Measurements from ENCODE around the gene NDRG3.
"Not testable (repeated sequence)": the region's sequence is repeated elsewhere in the genome, so short reads cannot be mapped to it uniquely, and the experiment has no call there.

The NDRG3 gene

GRCh38 chr20:36686944-36687343, 58.9 kb downstream of the NDRG3 start:
- DNase-seq, result no peak

- no peak for DNase-seq
Measured at GRCh38 chr20:36686504-36686903, 59.4 kb downstream of the NDRG3 start.

GRCh38 chr20:36684747-36685146, 61.1 kb downstream of the NDRG3 start:
- no peak for DNase-seq

GRCh38 chr20:36682311-36682710, 63.6 kb downstream of the NDRG3 start:
- no peak for DNase-seq

- DNase-seq, result no peak
Measured at GRCh38 chr20:36677422-36677771, 68.5 kb downstream of the NDRG3 start.

- no peak for DNase-seq
Measured at GRCh38 chr20:36676701-36677421, 69.0 kb downstream of the NDRG3 start.

- not testable (repeated sequence) for DNase-seq
Measured at GRCh38 chr20:36675545-36675944, 70.3 kb downstream of the NDRG3 start.

- no peak for DNase-seq
Measured at GRCh38 chr20:36672991-36673390, 72.9 kb downstream of the NDRG3 start.

GRCh38 chr20:36670665-36671357, 75.1 kb downstream of the NDRG3 start:
- DNase-seq, result no peak

- DNase-seq, result no peak
Measured at GRCh38 chr20:36666181-36666740, 79.6 kb downstream of the NDRG3 start.

- no peak for DNase-seq
Measured at GRCh38 chr20:36663031-36663430, 82.9 kb downstream of the NDRG3 start.

GRCh38 chr20:36658300-36658699, 87.6 kb downstream of the NDRG3 start:
- DNase-seq, result no peak

GRCh38 chr20:36656733-36657132, 89.2 kb downstream of the NDRG3 start:
- no peak for DNase-seq

GRCh38 chr20:36655004-36655403, 90.9 kb downstream of the NDRG3 start:
- DNase-seq, result no peak

GRCh38 chr20:36654506-36654905, 91.4 kb downstream of the NDRG3 start:
- DNase-seq, result no peak

GRCh38 chr20:36653456-36653855, 92.4 kb downstream of the NDRG3 start:
- no peak for DNase-seq

- no peak for DNase-seq
Measured at GRCh38 chr20:36647196-36648121, 98.4 kb downstream of the NDRG3 start.

- no peak for DNase-seq
Measured at GRCh38 chr20:36646678-36647077, 99.2 kb downstream of the NDRG3 start.

GRCh38 chr20:36645998-36646397, 99.9 kb downstream of the NDRG3 start, which contains the start of gene SLA2:
Gene SLA2 (minus strand): TSS chr20:36646196. CDS start chr20:36641335, 4,861 bp downstream.
- DNase-seq, result no peak

- DNase-seq, result no peak
Measured at GRCh38 chr20:36645353-36645752, 100.5 kb downstream of the NDRG3 start.

GRCh38 chr20:36644706-36645095, 101.2 kb downstream of the NDRG3 start:
- no peak for DNase-seq

GRCh38 chr20:36644032-36644705, 101.7 kb downstream of the NDRG3 start:
- DNase-seq, result no peak

GRCh38 chr20:36642136-36642535, 103.8 kb downstream of the NDRG3 start:
- no peak for DNase-seq
